Activated naive CD4-positive, alpha-beta T cell treated with anti-CD3 and anti-CD28 coated beads for 36 hours (primary cell): Measurements from ENCODE around the gene STK17A. TPM values are rescaled to one million over a fixed set of nuclear protein-coding genes. Genes with fewer than 3 reads are reported as not detected.
A peak's percentile ranks its signal among the peaks of the same experiment; 100 is the strongest.

Experiments used
- CTCF ChIA-PET: fragments of 350-600 bp; sonication (Branson Sonifier 250); formaldehyde crosslinking; loops from one replicate; lab custom pipeline; 2021; ENCODE audit warnings: antibody characterized with exemption; lab: Charles Lee
- DNase-seq: peaks from one replicate; pipeline ENCODE4 v3.0.0-alpha.2; 2020
- H3K27ac Mint-ChIP-seq: one replicate; pipeline ENCODE4 v1.8.0; 2021; ENCODE audit warnings: mild to moderate bottlenecking, mixed read lengths
- H3K27me3 Mint-ChIP-seq: one replicate; pipeline ENCODE4 v1.8.0; 2021; ENCODE audit warnings: low read depth, mixed read lengths
- H3K36me3 Mint-ChIP-seq: one replicate; pipeline ENCODE4 v1.8.0; 2021; ENCODE audit warnings: low read depth, mixed read lengths
- H3K4me1 Mint-ChIP-seq: one replicate; pipeline ENCODE4 v1.8.0; 2021; ENCODE audit warnings: low read depth, mixed read lengths
- H3K4me3 Mint-ChIP-seq: one replicate; pipeline ENCODE4 v1.8.0; 2021; ENCODE audit warnings: mild to moderate bottlenecking, moderate library complexity, mixed read lengths
- H3K9me3 Mint-ChIP-seq: one replicate; pipeline ENCODE4 v1.8.0; 2021; ENCODE audit warnings: mixed read lengths
- intact Hi-C: fragments of 100-400 bp; cut with micrococcal nuclease; formaldehyde crosslinking; loops from one replicate; pipeline ENCODE4 v1.15.1; 2023
- total RNA-seq, 2 experiments: library from RNA; stranded (reverse); gene quantifications; one replicate each; pipeline ENCODE4 v1.2.3, GENCODE V29; 2021

STK17A gene
- total RNA-seq = 10 to 100 TPM; 48.9 to 52.8 TPM

DNA sequence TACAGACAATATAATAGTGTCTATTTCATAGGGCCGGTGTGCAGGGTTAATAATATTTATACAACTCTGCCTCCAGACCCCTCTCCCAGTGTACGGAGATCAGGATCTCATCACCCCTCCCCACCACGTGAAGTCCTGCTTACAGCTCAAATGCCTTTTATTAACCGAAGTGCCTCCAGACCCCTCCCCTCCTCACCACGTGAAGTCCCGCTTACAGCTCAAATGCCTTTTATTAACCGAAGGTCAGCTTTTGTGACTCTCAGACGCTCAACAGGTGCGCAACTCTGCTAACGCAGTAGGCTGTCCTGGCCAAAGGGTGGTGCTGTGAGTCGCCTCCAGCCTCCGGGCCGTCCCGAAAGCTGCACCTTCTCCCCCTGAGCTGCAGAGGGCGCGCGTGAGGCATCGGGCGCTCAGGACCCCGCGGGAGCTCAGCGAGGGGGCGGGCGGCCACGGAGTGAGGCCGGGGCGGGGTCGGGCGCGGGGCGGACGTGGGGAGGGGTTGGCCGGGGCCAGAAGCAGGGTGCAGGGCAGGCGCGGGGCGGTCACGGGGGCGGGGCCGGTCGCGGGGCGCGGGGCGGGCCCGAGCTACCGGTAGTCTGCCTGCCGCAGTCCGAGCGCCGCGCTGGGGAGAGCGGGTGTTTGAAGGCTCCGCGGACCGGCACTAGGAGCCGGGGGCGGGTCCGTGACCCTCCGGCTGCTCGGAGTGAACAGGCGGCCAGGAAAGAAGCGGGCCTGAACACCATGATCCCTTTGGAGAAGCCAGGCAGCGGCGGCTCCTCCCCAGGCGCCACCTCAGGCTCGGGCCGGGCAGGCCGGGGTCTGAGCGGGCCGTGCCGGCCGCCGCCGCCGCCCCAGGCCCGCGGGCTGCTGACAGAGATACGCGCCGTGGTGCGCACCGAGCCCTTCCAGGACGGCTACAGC is at the start of gene STK17A:
Gene STK17A (plus strand): TSS at position 606 of the 921 bp plus-strand sequence. CDS start 136 bp downstream, at position 742.
- Mint-ChIP-seq H3K36me3 (peaks cover 2% of the 10 kb centered on the region), H3K27me3 (peaks cover 7% of the 10 kb centered on the region), H3K4me3 (peak within 1 kb of the TSS; percentile 86), H3K27ac (peak within 1 kb of the TSS; percentile 93), H3K9me3 (no peaks in the 10 kb centered on the region), H3K4me1 (peaks cover 20% of the 10 kb centered on the region)
- CTCF ChIA-PET = interaction anchor here (0.6 to 10.2 kb wide), 76 partner anchors 8 to 506 kb away, joined by 3 to 388 read pairs (median 6); partner anchors contain the start of genes BLVRA and COA1
- intact Hi-C loops = loop anchor here (1.0 to 10.0 kb wide), 8 partner anchors 87 to 650 kb away; partner anchors contain the start of genes COA1, MRPL32 and PSMA2
- peak; percentile 95 for DNase-seq

DNA sequence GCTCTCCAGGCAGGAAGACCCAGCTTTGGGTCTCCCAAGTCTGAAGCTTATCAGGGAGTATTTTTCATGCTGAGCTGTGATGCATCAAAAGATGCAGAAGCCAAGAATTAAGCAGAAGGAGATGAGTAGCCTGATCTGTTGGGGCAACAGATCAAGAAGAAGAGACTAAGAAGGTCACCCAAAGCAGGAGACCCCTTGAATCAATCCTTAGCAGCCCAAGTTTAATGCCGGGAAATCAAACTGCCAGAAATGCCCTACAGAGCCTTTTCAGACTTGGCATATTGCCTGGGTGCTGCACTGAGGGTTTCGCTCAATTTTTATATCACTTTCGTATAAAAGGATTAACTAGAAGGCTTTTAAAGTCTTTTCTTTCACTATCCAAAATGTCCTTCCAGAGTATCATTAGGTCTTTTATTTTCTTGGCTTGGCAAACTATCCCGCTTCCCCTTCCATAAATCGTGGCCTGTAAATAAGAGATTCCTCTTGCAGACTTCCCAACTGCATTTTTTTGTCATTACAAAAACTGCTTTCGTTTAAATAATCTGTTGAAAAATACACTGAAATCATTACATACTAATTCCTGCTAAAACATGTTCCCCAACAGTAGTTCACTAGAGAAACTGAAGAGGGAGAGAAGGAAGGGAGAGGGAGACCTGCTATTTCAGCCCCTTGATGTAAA is 49.0 kb upstream of the STK17A start:
- Mint-ChIP-seq H3K4me3 (no peak overlapping the region), H3K9me3 (no peaks in the 10 kb centered on the region), H3K36me3 (no peaks in the 10 kb centered on the region), H3K27ac (no peak overlapping the region), H3K4me1 (no peaks in the 10 kb centered on the region), H3K27me3 (no peaks in the 10 kb centered on the region)
- no peak for DNase-seq
- intact Hi-C loops = no loop called here
- CTCF ChIA-PET = no interaction called here

DNA sequence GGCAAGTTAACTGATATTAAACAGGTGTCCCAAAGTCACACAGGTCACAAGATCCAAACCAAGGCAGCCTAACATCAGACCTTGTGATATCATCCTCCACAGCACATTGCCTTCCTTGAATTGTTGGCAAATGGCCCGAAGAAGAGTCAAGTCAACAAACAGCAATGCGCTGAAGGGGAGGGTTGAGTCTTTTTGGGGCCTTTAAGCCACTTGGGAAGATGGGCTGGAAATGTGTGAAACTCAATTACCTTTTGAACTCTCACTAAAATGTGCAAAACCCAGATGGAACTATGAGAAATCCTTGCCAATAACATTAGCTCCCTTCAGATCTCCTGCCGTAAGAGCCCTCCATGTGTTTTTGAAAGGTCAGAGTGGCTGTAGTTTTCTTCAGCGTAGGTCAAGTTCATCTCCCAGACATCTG is 47.9 kb upstream of the STK17A start:
- no peaks in the 10 kb centered on the region for H3K27me3 Mint-ChIP-seq
- H3K27ac Mint-ChIP-seq = no peak overlapping the region
- no peaks in the 10 kb centered on the region for H3K4me1 Mint-ChIP-seq
- no peak for DNase-seq
- CTCF ChIA-PET = no interaction called here
- intact Hi-C loops = no loop called here
- H3K9me3 Mint-ChIP-seq = no peaks in the 10 kb centered on the region
- H3K36me3 Mint-ChIP-seq = no peaks in the 10 kb centered on the region
- no peak overlapping the region for H3K4me3 Mint-ChIP-seq

DNA sequence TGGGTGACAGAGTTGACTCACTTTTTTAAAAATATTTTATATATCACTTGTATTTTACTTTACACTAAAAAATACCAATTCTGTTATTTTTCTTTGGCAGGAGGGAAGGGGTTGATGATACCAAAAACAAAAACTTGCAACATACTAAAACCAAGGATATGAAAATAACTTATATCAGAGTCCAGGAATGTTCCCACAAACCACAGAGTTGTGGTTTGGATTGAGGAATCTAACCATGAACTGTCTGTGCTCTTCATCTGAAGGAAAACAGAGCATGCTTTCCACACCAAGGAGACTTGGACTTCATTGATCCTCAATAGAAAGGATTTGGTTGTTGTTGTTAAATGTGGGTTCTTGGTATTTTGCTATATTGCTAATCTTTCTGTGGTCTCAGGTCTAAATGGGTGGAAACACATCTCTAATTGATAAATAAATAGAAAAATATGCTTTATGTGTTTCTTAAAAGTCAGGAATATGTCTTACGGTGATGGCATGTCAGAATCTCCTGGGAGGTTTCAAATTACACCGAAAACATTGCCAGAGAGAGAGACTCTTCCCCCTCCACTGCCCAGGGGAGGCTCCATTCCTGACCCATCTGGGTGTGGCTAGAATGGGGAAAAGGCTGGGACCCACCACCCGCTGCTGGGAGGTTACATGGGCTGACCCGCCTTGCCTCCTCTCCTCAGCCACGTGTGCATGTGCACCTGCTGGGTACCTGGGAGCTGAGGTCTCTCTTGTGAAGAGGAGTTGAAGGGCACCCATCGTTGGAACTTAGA is 46.9 kb upstream of the STK17A start:
- Mint-ChIP-seq H3K9me3 (no peaks in the 10 kb centered on the region), H3K4me1 (no peaks in the 10 kb centered on the region), H3K27me3 (no peaks in the 10 kb centered on the region), H3K27ac (no peak overlapping the region), H3K4me3 (no peak overlapping the region), H3K36me3 (no peaks in the 10 kb centered on the region)
- no peak for DNase-seq
- intact Hi-C loops = no loop called here
- CTCF ChIA-PET = no interaction called here

DNA sequence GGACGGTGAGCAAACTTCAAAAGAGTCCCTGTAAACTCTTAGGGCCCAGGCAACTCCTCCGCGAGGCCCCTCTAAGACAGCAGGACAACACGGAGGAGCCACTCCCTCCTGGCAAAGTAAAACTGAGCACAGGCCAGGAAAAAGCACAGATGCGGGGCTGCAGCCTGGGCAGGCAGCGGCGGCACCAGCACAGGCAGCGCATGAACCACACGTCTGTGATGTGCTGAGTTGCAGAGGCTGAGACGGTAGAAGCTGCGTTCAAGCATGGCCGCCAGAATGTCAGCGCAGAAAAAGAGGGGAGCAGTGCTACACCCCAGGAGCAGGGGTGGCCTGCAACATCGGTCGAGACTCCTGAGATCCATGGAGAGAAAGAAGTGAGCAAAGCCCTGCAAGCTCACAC is 46.1 kb upstream of the STK17A start:
- no peak overlapping the region for H3K4me3 Mint-ChIP-seq
- DNase-seq = no peak
- H3K27me3 Mint-ChIP-seq = no peaks in the 10 kb centered on the region
- H3K9me3 Mint-ChIP-seq = no peaks in the 10 kb centered on the region
- CTCF ChIA-PET = interaction anchor here (1.0 kb wide), 1 partner anchor 1596 kb away, joined by 3 read pairs; no protein-coding TSS in a partner anchor
- intact Hi-C loops = no loop called here
- no peaks in the 10 kb centered on the region for H3K4me1 Mint-ChIP-seq
- no peak overlapping the region for H3K27ac Mint-ChIP-seq
- no peaks in the 10 kb centered on the region for H3K36me3 Mint-ChIP-seq

DNA sequence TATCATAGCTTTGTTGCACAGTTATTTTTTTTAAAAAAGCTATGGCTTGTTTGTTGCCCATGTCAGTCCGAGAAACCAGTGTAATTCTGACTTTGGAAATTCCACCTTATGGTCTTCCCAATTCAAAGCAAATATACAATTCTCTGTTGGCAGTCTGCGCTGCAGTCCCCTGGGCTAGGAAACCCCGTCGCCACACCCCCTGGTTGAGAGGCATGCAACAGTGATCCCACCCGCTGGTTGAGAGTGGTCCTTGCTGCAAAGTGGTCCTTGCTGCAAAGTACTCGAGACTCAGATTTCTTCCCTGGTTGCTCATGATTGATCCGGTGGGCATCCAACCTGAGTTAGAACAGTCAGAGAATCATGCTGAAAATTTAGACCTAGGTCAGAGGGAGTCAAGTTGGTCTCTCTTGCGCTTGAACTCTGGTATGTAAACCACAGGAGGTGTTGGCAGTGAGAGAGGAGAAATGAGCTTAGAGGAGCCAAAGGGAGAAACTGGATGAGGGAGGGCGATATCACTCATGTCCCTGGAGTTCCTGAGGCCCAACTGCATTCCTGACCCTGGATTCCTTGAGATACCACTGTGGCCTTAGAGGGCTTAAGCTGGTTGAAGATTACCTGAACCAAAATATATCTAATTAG is 45.0 kb upstream of the STK17A start:
- no peaks in the 10 kb centered on the region for H3K9me3 Mint-ChIP-seq
- no peak overlapping the region for H3K4me3 Mint-ChIP-seq
- H3K4me1 Mint-ChIP-seq = no peaks in the 10 kb centered on the region
- intact Hi-C loops = no loop called here
- CTCF ChIA-PET = interaction anchor here (1.0 kb wide), 1 partner anchor 1597 kb away, joined by 3 read pairs; no protein-coding TSS in a partner anchor
- H3K27me3 Mint-ChIP-seq = no peaks in the 10 kb centered on the region
- no peak overlapping the region for H3K27ac Mint-ChIP-seq
- DNase-seq = no peak
- no peaks in the 10 kb centered on the region for H3K36me3 Mint-ChIP-seq

DNA sequence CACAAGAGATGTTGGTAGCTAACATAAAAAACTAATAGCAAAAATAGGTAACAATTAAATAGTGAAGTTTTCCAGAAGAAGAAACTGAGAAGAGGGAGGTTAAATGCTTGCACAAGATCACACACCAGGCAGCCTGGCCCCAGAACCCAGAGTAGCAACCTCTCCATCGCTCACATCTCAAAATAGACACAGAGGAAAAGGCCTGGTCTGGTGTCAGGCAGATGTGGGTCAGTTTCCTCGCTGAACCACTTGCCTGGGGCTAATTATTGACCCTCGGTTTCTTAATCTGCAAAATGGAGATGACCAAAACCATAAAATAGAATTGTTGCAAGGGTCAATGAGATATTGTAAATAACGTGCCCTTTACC is 44.5 kb upstream of the STK17A start:
- Mint-ChIP-seq H3K4me1 (no peaks in the 10 kb centered on the region), H3K36me3 (no peaks in the 10 kb centered on the region), H3K27me3 (no peaks in the 10 kb centered on the region), H3K9me3 (no peaks in the 10 kb centered on the region), H3K27ac (no peak overlapping the region), H3K4me3 (no peak overlapping the region)
- no peak for DNase-seq
- intact Hi-C loops = no loop called here
- CTCF ChIA-PET = no interaction called here

DNA sequence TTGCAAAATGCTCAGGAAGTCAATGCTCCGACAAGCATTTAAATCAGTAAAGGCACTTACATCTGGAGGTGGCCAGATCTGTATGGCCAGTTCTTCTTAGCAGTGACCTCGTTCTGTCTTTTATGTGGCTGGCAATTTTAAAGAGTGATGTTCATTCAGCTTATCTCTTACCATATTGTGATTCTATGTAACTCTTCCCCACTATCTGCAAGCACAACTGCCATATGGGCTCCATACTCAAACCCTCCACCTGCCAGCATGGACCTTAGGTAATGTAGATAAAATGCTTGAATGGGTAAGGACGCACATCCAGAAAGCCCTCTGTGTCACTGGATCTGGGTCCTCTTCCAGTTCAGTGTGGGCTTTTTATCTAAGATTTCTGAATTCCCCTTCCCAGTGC is 42.4 kb upstream of the STK17A start:
- no peaks in the 10 kb centered on the region for H3K4me1 Mint-ChIP-seq
- CTCF ChIA-PET = no interaction called here
- intact Hi-C loops = no loop called here
- no peaks in the 10 kb centered on the region for H3K27me3 Mint-ChIP-seq
- no peaks in the 10 kb centered on the region for H3K9me3 Mint-ChIP-seq
- no peak overlapping the region for H3K4me3 Mint-ChIP-seq
- no peaks in the 10 kb centered on the region for H3K36me3 Mint-ChIP-seq
- DNase-seq = no peak
- no peak overlapping the region for H3K27ac Mint-ChIP-seq

DNA sequence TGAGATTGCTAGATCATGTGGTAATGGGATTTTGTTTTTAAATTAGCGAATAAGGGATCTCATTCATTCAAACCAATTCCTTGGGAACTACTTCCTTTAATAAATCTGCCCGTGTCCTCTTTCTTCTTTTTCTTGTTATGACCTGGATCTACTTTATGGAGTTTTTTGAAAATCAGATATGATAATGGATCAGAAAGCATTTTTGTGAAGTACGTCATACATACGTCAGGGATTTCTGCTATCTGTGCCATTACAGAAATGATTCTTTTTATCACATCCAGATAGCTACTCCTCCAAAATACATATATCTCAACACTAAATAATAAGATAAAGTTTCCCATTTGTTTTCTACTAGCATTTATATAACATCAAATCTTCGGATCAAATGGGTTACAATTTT is 40.2 kb upstream of the STK17A start:
- no peak for DNase-seq
- no peaks in the 10 kb centered on the region for H3K4me1 Mint-ChIP-seq
- no peaks in the 10 kb centered on the region for H3K27me3 Mint-ChIP-seq
- peaks cover 4% of the 10 kb centered on the region for H3K9me3 Mint-ChIP-seq
- no peaks in the 10 kb centered on the region for H3K36me3 Mint-ChIP-seq
- intact Hi-C loops = no loop called here
- H3K4me3 Mint-ChIP-seq = no peak overlapping the region
- CTCF ChIA-PET = no interaction called here
- H3K27ac Mint-ChIP-seq = no peak overlapping the region

DNA sequence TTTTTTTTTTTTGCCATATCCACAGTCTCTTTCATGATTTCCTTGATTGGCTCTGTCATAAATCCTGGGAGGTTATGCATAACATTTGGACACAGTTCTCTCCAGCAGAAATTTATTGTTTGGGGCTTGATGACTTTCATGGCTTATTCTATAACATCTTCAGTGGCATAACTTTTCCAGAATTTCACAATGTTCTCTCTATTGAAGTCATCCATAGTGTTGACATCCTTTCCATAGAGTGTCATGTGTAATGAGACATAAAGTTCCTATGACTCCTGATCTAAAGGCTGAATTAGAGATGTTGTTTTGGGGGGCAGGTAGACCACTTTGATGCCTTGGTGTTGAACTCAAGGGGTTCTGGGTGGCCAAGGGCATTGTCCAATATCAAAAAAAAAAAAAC is 36.7 kb upstream of the STK17A start:
- Mint-ChIP-seq H3K4me3 (no peak overlapping the region), H3K4me1 (no peaks in the 10 kb centered on the region), H3K27me3 (no peaks in the 10 kb centered on the region), H3K9me3 (peaks cover 4% of the 10 kb centered on the region), H3K27ac (no peak overlapping the region), H3K36me3 (no peaks in the 10 kb centered on the region)
- intact Hi-C loops = no loop called here
- DNase-seq = no peak
- CTCF ChIA-PET = interaction anchor here (0.7 kb wide), 1 partner anchor 37 kb away, joined by 3 read pairs; the partner anchor contains the start of gene STK17A

DNA sequence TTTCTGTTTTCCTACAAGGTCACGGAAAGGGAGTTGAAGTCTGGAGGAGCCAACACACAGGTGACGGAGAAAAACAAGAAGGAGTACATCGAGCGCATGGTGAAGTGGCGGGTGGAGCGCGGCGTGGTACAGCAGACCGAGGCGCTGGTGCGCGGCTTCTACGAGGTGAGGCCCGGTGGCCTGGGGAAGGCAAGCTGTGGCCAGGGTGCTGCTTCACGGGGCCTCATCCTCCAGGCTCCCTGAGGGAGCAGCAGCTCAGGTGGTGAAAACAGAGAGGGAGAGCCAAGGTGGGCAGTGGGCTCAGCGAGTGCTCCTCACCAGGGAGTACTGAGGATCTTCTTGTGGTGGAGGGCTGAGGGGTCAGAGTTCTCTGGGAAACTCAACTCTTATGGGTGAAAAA is 32.5 kb upstream of the STK17A start:
- Mint-ChIP-seq H3K27me3 (no peaks in the 10 kb centered on the region), H3K9me3 (peaks cover 4% of the 10 kb centered on the region), H3K36me3 (no peaks in the 10 kb centered on the region), H3K27ac (no peak overlapping the region), H3K4me3 (no peak overlapping the region), H3K4me1 (peaks cover 18% of the 10 kb centered on the region)
- CTCF ChIA-PET = interaction anchor here (0.7 kb wide), 1 partner anchor 95 kb away, joined by 4 read pairs; no protein-coding TSS in a partner anchor
- intact Hi-C loops = no loop called here
- DNase-seq = no peak
